Measurements from ENCODE around the gene EVA1C.
A peak's percentile ranks its signal among the peaks of the same experiment; 100 is the strongest.
"Not testable (repeated sequence)": the region's sequence is repeated elsewhere in the genome, so short reads cannot be mapped to it uniquely, and the experiment has no call there.

Gene EVA1C

GRCh38 chr21:32530809-32531208 is 118.3 kb downstream of the EVA1C start:
- H2BK15ac ChIP-seq (ENCODE audit: low read length); H3K36me3 ChIP-seq (replicated peaks in 1 of 2; ENCODE audit: control insufficient read depth in 2 of 2, insufficient read depth in 2 of 2, low read length in 2 of 2); H3K4me1 ChIP-seq (ENCODE audit: control insufficient read depth in 2 of 2, insufficient read depth in 1 of 2, low read depth in 1 of 2, low read length in 2 of 2); H2BK5ac ChIP-seq (ENCODE audit: low read length); H3K4ac ChIP-seq (ENCODE audit: low read length); H3K4me3 ChIP-seq (ENCODE audit: low read length in 2 of 2); DNase-seq (ENCODE audit: low spot score); H2BK12ac ChIP-seq (ENCODE audit: low read length); H4K91ac ChIP-seq (ENCODE audit: low read depth, low read length, poor library complexity); H3K27me3 ChIP-seq (ENCODE audit: control insufficient read depth in 3 of 3, insufficient read depth in 3 of 3, low read depth in 1 of 3, low read length in 3 of 3); H3K9me3 ChIP-seq (replicated peaks in 1 of 2; ENCODE audit: control insufficient read depth in 2 of 2, insufficient read depth in 1 of 2, low read depth in 1 of 2, low read length in 2 of 2); H3K27ac ChIP-seq (replicated peaks; ENCODE audit: low read length); H3K9ac ChIP-seq (ENCODE audit: low read depth, low read length, poor library complexity); H2BK120ac ChIP-seq (ENCODE audit: low read depth, low read length); H3K23ac ChIP-seq (ENCODE audit: low read depth, low read length, poor library complexity); H3K4me2 ChIP-seq (ENCODE audit: insufficient read depth, low read length, poor library complexity, severe bottlenecking); H2AK5ac ChIP-seq (ENCODE audit: low read depth, low read length); H3K14ac ChIP-seq (ENCODE audit: low read length); H3K79me1 ChIP-seq (ENCODE audit: low read depth, low read length); H4K8ac ChIP-seq (ENCODE audit: low read depth, low read length); H3K18ac ChIP-seq (ENCODE audit: low read length); H2AFZ ChIP-seq (ENCODE audit: low read length): not testable (repeated sequence)
- no CpG with 5 or more reads among the region's 7 CpGs for WGBS, 2 donors (ENCODE audit: extremely low coverage in 2 of 2, insufficient read length in 2 of 2, insufficient replicate concordance in 1 of 2)

- not testable (repeated sequence) for H2AFZ ChIP-seq (ENCODE audit: low read length); H3K4me3 ChIP-seq (ENCODE audit: low read length in 2 of 2); H3K4me2 ChIP-seq (ENCODE audit: insufficient read depth, low read length, poor library complexity, severe bottlenecking); H3K9me3 ChIP-seq (replicated peaks in 1 of 2; ENCODE audit: control insufficient read depth in 2 of 2, insufficient read depth in 1 of 2, low read depth in 1 of 2, low read length in 2 of 2); H2BK120ac ChIP-seq (ENCODE audit: low read depth, low read length); H3K18ac ChIP-seq (ENCODE audit: low read length); H4K91ac ChIP-seq (ENCODE audit: low read depth, low read length, poor library complexity); H2BK15ac ChIP-seq (ENCODE audit: low read length); H4K8ac ChIP-seq (ENCODE audit: low read depth, low read length); H2BK12ac ChIP-seq (ENCODE audit: low read length); H3K9ac ChIP-seq (ENCODE audit: low read depth, low read length, poor library complexity); H3K4me1 ChIP-seq (ENCODE audit: control insufficient read depth in 2 of 2, insufficient read depth in 1 of 2, low read depth in 1 of 2, low read length in 2 of 2); H3K36me3 ChIP-seq (replicated peaks in 1 of 2; ENCODE audit: control insufficient read depth in 2 of 2, insufficient read depth in 2 of 2, low read length in 2 of 2); H3K23ac ChIP-seq (ENCODE audit: low read depth, low read length, poor library complexity); DNase-seq (ENCODE audit: low spot score); H3K4ac ChIP-seq (ENCODE audit: low read length); H3K14ac ChIP-seq (ENCODE audit: low read length); H3K27ac ChIP-seq (replicated peaks; ENCODE audit: low read length); H3K79me1 ChIP-seq (ENCODE audit: low read depth, low read length); H3K27me3 ChIP-seq (ENCODE audit: control insufficient read depth in 3 of 3, insufficient read depth in 3 of 3, low read depth in 1 of 3, low read length in 3 of 3); H2BK5ac ChIP-seq (ENCODE audit: low read length)
- no CpG with 5 or more reads among the region's 3 CpGs for WGBS, 2 donors (ENCODE audit: extremely low coverage in 2 of 2, insufficient read length in 2 of 2, insufficient replicate concordance in 1 of 2)
- peak overlapping the region; percentile 18 for H2AK5ac ChIP-seq (ENCODE audit: low read depth, low read length)
These were observed 119.1 kb downstream of the EVA1C start for GRCh38 chr21:32531561-32531960.

- Histone ChIP-seq H2AFZ (ENCODE audit: low read length) (no peak overlapping the region), H3K79me1 (ENCODE audit: low read depth, low read length) (peaks cover 4% of the 10 kb centered on the region), H4K91ac (ENCODE audit: low read depth, low read length, poor library complexity) (no peak overlapping the region), H3K4me1 (ENCODE audit: control insufficient read depth in 2 of 2, insufficient read depth in 1 of 2, low read depth in 1 of 2, low read length in 2 of 2) (peaks cover 0 to 9% of the 10 kb centered on the region in 2 donors), H4K8ac (ENCODE audit: low read depth, low read length) (no peak overlapping the region), H2BK12ac (ENCODE audit: low read length) (peak overlapping the region; percentile 96), H2BK5ac (ENCODE audit: low read length) (no peak overlapping the region), H2AK5ac (ENCODE audit: low read depth, low read length) (peak overlapping the region; percentile 42), H3K9ac (ENCODE audit: low read depth, low read length, poor library complexity) (no peak overlapping the region), H3K18ac (ENCODE audit: low read length) (no peak overlapping the region), H3K27ac (replicated peaks; ENCODE audit: low read length) (no peak overlapping the region), H3K4ac (ENCODE audit: low read length) (no peak overlapping the region), H3K4me2 (ENCODE audit: insufficient read depth, low read length, poor library complexity, severe bottlenecking) (no peak overlapping the region), H2BK120ac (ENCODE audit: low read depth, low read length) (no peak overlapping the region), H3K9me3 (replicated peaks in 1 of 2; ENCODE audit: control insufficient read depth in 2 of 2, insufficient read depth in 1 of 2, low read depth in 1 of 2, low read length in 2 of 2) (peaks cover 4 to 8% of the 10 kb centered on the region in 2 donors), H3K4me3 (ENCODE audit: low read length in 2 of 2) (no peak overlapping the region), H3K14ac (ENCODE audit: low read length) (peak overlapping the region; percentile 99), H2BK15ac (ENCODE audit: low read length) (no peak overlapping the region), H3K36me3 (replicated peaks in 1 of 2; ENCODE audit: control insufficient read depth in 2 of 2, insufficient read depth in 2 of 2, low read length in 2 of 2) (peaks cover 0 to 4% of the 10 kb centered on the region in 2 donors), H3K27me3 (ENCODE audit: control insufficient read depth in 3 of 3, insufficient read depth in 3 of 3, low read depth in 1 of 3, low read length in 3 of 3) (peaks cover 0 to 3% (median 0%) of the 10 kb centered on the region in 3 experiments), H3K23ac (ENCODE audit: low read depth, low read length, poor library complexity) (no peak overlapping the region)
- no CpG with 5 or more reads among the region's 6 CpGs for WGBS, 2 donors (ENCODE audit: extremely low coverage in 2 of 2, insufficient read length in 2 of 2, insufficient replicate concordance in 1 of 2)
- no peak for DNase-seq (ENCODE audit: low spot score)
These were observed 120.1 kb downstream of the EVA1C start for GRCh38 chr21:32532636-32533035.

DNA sequence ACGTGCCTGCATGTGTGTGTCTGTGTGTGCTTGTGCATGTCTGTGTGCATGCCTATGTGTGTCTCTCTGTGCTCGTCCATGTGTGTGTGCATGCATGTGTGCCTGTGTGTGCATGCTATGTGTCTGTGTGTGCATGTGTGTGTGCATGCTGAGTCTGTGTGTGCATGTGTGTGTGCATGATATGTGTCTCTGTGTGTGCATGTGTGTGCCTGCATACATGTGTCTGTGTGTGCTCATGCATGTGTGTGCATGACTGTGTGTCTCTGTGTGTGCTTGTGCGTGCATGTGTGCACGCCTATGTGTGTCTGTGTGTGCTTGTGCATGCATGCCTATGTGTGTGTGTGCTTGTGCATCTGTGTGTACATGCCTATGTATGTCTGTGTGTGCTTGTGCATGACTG is 120.5 kb downstream of the EVA1C start:
- DNase-seq (ENCODE audit: low spot score), result no peak
- H3K79me1 ChIP-seq (ENCODE audit: low read depth, low read length), result peaks cover 4% of the 10 kb centered on the region
- H4K8ac ChIP-seq (ENCODE audit: low read depth, low read length), result peak overlapping the region; percentile 97

More for the DNA sequence above, 120.5 kb downstream of the EVA1C start:
- Histone ChIP-seq H2BK12ac (ENCODE audit: low read length) (peak overlapping the region; percentile 96), H3K9me3 (replicated peaks in 1 of 2; ENCODE audit: control insufficient read depth in 2 of 2, insufficient read depth in 1 of 2, low read depth in 1 of 2, low read length in 2 of 2) (peaks cover 4 to 8% of the 10 kb centered on the region in 2 donors), H3K36me3 (replicated peaks in 1 of 2; ENCODE audit: control insufficient read depth in 2 of 2, insufficient read depth in 2 of 2, low read length in 2 of 2) (peaks cover 0 to 4% of the 10 kb centered on the region in 2 donors), H3K18ac (ENCODE audit: low read length) (peak overlapping the region; percentile 15), H2AFZ (ENCODE audit: low read length) (no peak overlapping the region), H3K4me3 (ENCODE audit: low read length in 2 of 2) (peak overlapping the region in 1 of 2 donors; percentile 72), H3K9ac (ENCODE audit: low read depth, low read length, poor library complexity) (peak overlapping the region; percentile 45), H2BK5ac (ENCODE audit: low read length) (no peak overlapping the region), H2BK15ac (ENCODE audit: low read length) (peak overlapping the region; percentile 45), H4K91ac (ENCODE audit: low read depth, low read length, poor library complexity) (peak overlapping the region; percentile 40), H3K27ac (replicated peaks; ENCODE audit: low read length) (no peak overlapping the region), H2BK120ac (ENCODE audit: low read depth, low read length) (no peak overlapping the region), H2AK5ac (ENCODE audit: low read depth, low read length) (peak overlapping the region; percentile 42), H3K27me3 (ENCODE audit: control insufficient read depth in 3 of 3, insufficient read depth in 3 of 3, low read depth in 1 of 3, low read length in 3 of 3) (peaks cover 0 to 3% (median 0%) of the 10 kb centered on the region in 3 experiments), H3K23ac (ENCODE audit: low read depth, low read length, poor library complexity) (peak overlapping the region; percentile 98), H3K4ac (ENCODE audit: low read length) (peak overlapping the region; percentile 77), H3K4me1 (ENCODE audit: control insufficient read depth in 2 of 2, insufficient read depth in 1 of 2, low read depth in 1 of 2, low read length in 2 of 2) (peaks cover 0 to 9% of the 10 kb centered on the region in 2 donors), H3K4me2 (ENCODE audit: insufficient read depth, low read length, poor library complexity, severe bottlenecking) (no peak overlapping the region), H3K14ac (ENCODE audit: low read length) (peak overlapping the region; percentile 99)
- no CpG with 5 or more reads among the region's 4 CpGs for WGBS, 2 donors (ENCODE audit: extremely low coverage in 2 of 2, insufficient read length in 2 of 2, insufficient replicate concordance in 1 of 2)
